ENCODE measurements around the gene SLC7A10. TPM values are rescaled to one million over a fixed set of nuclear protein-coding genes. Genes with fewer than 3 reads are reported as not detected.

The SLC7A10 gene
- total RNA-seq, 2 experiments from 2014 or later = not detected

GRCh38 chr19:33245948-33246708, 20.5 kb upstream of the SLC7A10 start:
- H3K79me2 ChIP-seq (ENCODE audit: insufficient read depth, low read depth, low read length) = no peaks in the 10 kb centered on the region
- H3K4me1 ChIP-seq (ENCODE audit: insufficient read depth, low read length, poor library complexity, severe bottlenecking) = no peaks in the 10 kb centered on the region
- H3K9me3 ChIP-seq (ENCODE audit: low read length) = peaks cover 14% of the 10 kb centered on the region
- H3K4me2 ChIP-seq (ENCODE audit: low read length) = no peak overlapping the region
- no peak for DNase-seq (ENCODE audit: low spot score)
- ChIA-PET CTCF (ENCODE audit: unreplicated experiment) (no interaction called here), POLR2A (no interaction called here)
- H3K9me2 ChIP-seq (ENCODE audit: insufficient read depth, low read length) = no peaks in the 10 kb centered on the region
- no peaks in the 10 kb centered on the region for H3K36me3 ChIP-seq (ENCODE audit: insufficient read depth, low read length)
- no peak overlapping the region for H3K4me3 ChIP-seq (ENCODE audit: low read depth, low read length, poor library complexity, severe bottlenecking)
- H2AFZ ChIP-seq (ENCODE audit: low read length) = no peak overlapping the region
- no peaks in the 10 kb centered on the region for H4K20me1 ChIP-seq (ENCODE audit: insufficient read depth, low read length)
- BruUV-seq (replicated peaks) = no TSS peak
- no peak for TF ChIP-seq EZH2phosphoT487 (IDR thresholded peaks at IDR 0.05; ENCODE audit: borderline replicate concordance, low read depth, low read length)
- TF ChIP-seq CTCF (conservative IDR thresholded peaks at IDR 0.05; ENCODE audit: low read length) = peak; percentile 72
- intact Hi-C loops (cut with micrococcal nuclease; ENCODE audit: unreplicated experiment) = no loop called here
- H3K27ac ChIP-seq (ENCODE audit: low read depth, low read length, poor library complexity, severe bottlenecking) = no peak overlapping the region

GRCh38 chr19:33242911-33243310, 17.3 kb upstream of the SLC7A10 start:
- BruUV-seq (replicated peaks) = no TSS peak
- H3K4me3 ChIP-seq (ENCODE audit: low read depth, low read length, poor library complexity, severe bottlenecking) = no peak overlapping the region
- H3K9me2 ChIP-seq (ENCODE audit: insufficient read depth, low read length) = no peaks in the 10 kb centered on the region
- intact Hi-C loops (cut with micrococcal nuclease; ENCODE audit: unreplicated experiment) = no loop called here
- DNase-seq (ENCODE audit: low spot score) = no peak
- no peak overlapping the region for H3K27ac ChIP-seq (ENCODE audit: low read depth, low read length, poor library complexity, severe bottlenecking)
- no peaks in the 10 kb centered on the region for H3K36me3 ChIP-seq (ENCODE audit: insufficient read depth, low read length)
- H4K20me1 ChIP-seq (ENCODE audit: insufficient read depth, low read length) = no peaks in the 10 kb centered on the region
- H3K79me2 ChIP-seq (ENCODE audit: insufficient read depth, low read depth, low read length) = no peaks in the 10 kb centered on the region
- CTCF ChIA-PET (ENCODE audit: unreplicated experiment) = no interaction called here
- H2AFZ ChIP-seq (ENCODE audit: low read length) = no peak overlapping the region
- TF ChIP-seq EZH2phosphoT487 (IDR thresholded peaks at IDR 0.05; ENCODE audit: borderline replicate concordance, low read depth, low read length) = no peak
- TF ChIP-seq CTCF (conservative IDR thresholded peaks at IDR 0.05; ENCODE audit: low read length) = no peak
- POLR2A ChIA-PET = no interaction called here
- peaks cover 5% of the 10 kb centered on the region for H3K9me3 ChIP-seq (ENCODE audit: low read length)
- H3K4me2 ChIP-seq (ENCODE audit: low read length) = no peak overlapping the region
- H3K4me1 ChIP-seq (ENCODE audit: insufficient read depth, low read length, poor library complexity, severe bottlenecking) = no peaks in the 10 kb centered on the region

- POLR2A ChIA-PET = no interaction called here
Observed at GRCh38 chr19:33242131-33242530, 16.5 kb upstream of the SLC7A10 start.

More at GRCh38 chr19:33242131-33242530, 16.5 kb upstream of the SLC7A10 start:
- no peak for DNase-seq (ENCODE audit: low spot score)
- Histone ChIP-seq H3K79me2 (ENCODE audit: insufficient read depth, low read depth, low read length) (no peaks in the 10 kb centered on the region), H3K27ac (ENCODE audit: low read depth, low read length, poor library complexity, severe bottlenecking) (no peak overlapping the region), H4K20me1 (ENCODE audit: insufficient read depth, low read length) (no peaks in the 10 kb centered on the region), H3K4me1 (ENCODE audit: insufficient read depth, low read length, poor library complexity, severe bottlenecking) (no peaks in the 10 kb centered on the region), H3K9me2 (ENCODE audit: insufficient read depth, low read length) (no peaks in the 10 kb centered on the region), H3K4me2 (ENCODE audit: low read length) (no peak overlapping the region), H3K9me3 (ENCODE audit: low read length) (peaks cover 5% of the 10 kb centered on the region), H3K36me3 (ENCODE audit: insufficient read depth, low read length) (no peaks in the 10 kb centered on the region), H3K4me3 (ENCODE audit: low read depth, low read length, poor library complexity, severe bottlenecking) (no peak overlapping the region), H2AFZ (ENCODE audit: low read length) (no peak overlapping the region)
- no TSS peak for BruUV-seq (replicated peaks)
- intact Hi-C loops (cut with micrococcal nuclease; ENCODE audit: unreplicated experiment) = no loop called here
- CTCF ChIA-PET (ENCODE audit: unreplicated experiment) = no interaction called here
- TF ChIP-seq CTCF (conservative IDR thresholded peaks at IDR 0.05; ENCODE audit: low read length) (no peak), EZH2phosphoT487 (IDR thresholded peaks at IDR 0.05; ENCODE audit: borderline replicate concordance, low read depth, low read length) (no peak)
